Stimulated activated CD4-positive, alpha-beta T cell treated with anti-CD3 and anti-CD28 coated beads, TNF-alpha, amount 100 ng/mL, for 1 hour (primary cell): ENCODE data around the gene ARSG.
A peak's percentile ranks its signal among the peaks of the same experiment; 100 is the strongest.
"Not testable (repeated sequence)": the region's sequence is repeated elsewhere in the genome, so short reads cannot be mapped to it uniquely, and the experiment has no call there.

Experiments used
- DNase-seq, 3 donors: peaks; one replicate each; pipeline ENCODE4 v3.0.0-alpha.2; 2020; ENCODE audit warnings: low read depth in 3 of 3, low spot score in 1 of 3

Gene ARSG

GRCh38 chr17:68302666-68303065, 11.4 kb downstream of the ARSG start:
- no peak for DNase-seq

DNA sequence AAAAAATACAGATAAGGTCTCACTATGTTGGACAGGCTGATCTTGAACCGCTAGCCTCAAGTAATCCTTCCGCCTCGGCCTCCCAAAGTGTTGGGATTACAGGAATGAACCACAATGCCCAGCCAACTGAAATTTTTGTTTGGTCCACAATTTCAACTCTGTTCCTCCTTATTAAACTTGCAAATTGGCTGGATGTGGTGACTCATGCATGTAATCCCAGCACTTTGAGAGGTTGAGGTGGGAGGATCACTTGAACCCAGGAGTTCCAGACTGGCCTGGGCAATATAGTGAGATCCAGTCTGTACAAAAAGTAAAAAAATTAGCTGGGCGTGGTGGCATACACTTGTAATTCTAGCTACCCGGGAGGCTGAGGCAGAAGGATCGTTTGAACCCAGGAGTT, 13.4 kb downstream of the ARSG start:
- DNase-seq, result no peak

- no peak for DNase-seq
Observed at GRCh38 chr17:68305142-68305541, 13.8 kb downstream of the ARSG start.

DNA sequence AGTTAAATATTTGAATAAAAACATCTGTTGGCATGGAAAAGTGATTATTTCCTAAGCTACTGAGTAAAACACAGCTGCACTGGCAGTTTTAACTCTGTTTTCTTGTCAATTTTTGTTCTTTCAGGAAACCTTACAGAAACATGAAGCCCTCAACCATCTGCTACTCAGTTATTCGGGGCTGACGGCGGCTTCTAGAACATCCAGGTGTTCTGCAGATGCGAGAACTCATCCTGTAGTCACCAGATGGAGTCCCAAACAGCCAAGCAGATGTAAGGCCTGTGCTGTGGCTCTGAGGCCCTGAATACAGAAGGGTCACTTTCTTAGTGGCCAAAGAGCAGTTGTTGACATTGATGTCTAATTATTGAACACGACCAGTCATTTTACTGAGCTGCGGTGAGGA, 15.5 kb downstream of the ARSG start:
- DNase-seq, result no peak

DNA sequence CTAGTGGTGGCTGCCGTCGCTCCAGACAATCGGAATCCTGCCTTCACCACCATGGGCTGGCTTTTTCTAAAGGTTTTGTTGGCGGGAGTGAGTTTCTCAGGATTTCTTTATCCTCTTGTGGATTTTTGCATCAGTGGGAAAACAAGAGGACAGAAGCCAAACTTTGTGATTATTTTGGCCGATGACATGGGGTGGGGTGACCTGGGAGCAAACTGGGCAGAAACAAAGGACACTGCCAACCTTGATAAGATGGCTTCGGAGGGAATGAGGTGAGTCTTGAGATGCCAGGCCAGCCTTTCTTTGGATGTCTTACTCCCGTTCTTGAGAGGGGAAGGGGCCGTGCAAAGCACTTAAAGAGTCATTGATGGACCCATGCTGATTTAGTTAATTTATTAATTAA, 16.1 kb downstream of the ARSG start:
- DNase-seq, result no peak

- not testable (repeated sequence) for DNase-seq
Observed at GRCh38 chr17:68308486-68308885, 17.2 kb downstream of the ARSG start.

- not testable (repeated sequence) for DNase-seq
Observed at GRCh38 chr17:68309066-68309670, 17.9 kb downstream of the ARSG start.

DNA sequence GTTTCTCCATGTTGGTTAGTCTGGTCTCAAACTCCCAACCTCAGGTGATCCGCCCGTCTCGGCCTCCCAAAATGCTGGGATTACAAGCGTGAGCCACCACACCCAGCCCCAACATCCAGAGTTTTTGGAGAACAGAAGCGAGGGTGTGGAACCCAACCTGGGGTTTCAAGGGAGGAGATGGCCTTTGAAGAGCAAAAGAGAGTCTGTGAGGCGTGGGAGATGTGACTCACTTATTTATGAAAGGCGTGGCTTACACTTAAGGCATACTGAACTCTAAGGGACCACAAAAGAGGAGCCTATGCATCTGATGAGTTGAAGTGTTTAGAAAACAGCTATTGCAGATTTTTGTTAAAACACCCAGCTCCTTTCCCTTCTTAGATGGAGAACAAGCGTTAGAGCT, 18.9 kb downstream of the ARSG start:
- DNase-seq, result peak in 1 of 3 donors; percentile 22

DNA sequence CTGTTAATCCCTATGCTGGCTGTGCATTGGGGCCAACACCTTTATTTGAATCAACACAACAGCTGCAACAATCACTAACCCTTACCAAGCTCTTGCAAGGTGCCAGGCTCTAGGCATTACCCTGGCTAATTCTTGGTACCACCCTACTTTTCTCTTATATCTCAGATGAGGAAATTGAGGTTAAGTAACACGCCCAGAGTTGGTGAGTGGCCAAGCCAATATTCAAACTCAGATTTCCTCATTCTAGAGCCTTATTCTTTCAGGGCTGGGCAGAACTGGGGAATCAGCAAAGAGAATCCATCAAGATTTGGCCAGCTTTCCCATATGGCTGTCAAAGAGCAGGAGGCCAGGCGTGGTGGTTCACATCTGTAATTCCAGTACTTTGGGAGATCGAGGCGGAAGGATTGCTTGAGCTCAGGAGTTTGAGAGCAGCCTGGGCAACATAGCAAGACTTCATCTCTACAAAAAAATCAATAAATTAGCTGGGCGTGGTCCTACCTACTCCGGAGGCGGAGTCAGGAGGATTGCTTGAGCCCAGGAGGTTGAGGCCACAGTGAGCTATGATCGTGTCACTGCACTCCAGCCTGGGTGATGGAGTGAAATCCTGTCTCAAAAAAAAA, 23.7 kb downstream of the ARSG start:
- DNase-seq, result no peak

GRCh38 chr17:68315930-68316329, 24.6 kb downstream of the ARSG start:
- DNase-seq, result no peak

GRCh38 chr17:68317458-68317857, 26.2 kb downstream of the ARSG start:
- DNase-seq, result no peak

DNA sequence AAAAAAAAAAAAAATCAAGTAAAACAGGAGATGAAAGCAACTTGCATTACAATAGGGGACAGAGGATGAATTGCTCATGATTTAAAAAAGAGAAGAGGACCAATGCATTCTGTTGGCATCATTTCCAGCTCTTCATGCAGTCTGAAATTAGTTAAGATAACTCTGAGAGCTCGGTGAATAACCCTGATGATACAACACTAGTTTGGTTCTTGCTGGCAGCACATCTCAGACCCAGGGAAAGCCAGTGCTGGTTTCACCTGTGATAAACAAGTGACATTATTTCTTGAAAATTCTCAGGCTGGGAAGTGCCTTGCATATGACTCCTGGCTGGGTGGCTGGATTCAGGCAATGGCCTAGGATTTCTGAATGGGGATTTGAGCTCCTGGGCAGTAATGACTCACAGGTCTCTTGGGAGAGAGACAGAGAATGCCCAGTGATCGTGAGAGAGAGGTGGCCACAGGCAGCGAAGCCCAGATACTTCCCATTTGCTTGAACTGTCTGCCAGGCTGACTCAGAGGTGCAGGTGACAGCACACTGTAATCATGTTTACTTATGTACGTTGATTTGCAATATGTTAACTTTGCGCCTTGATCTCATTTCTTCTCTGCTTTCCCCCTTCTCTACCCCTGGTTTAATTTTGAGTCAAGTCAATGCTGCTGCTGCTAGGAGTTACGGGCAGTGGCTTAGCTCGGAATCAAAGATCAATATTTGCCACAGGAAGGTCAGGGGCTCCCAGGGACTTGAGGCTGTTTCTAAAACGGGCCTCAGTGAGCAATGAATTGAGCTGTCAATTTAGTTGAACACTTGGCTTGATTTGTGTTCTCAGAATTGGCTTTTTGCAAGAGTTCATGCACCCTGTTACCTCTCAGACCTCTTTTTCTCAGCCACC, 27.1 kb downstream of the ARSG start:
- DNase-seq, result no peak

DNA sequence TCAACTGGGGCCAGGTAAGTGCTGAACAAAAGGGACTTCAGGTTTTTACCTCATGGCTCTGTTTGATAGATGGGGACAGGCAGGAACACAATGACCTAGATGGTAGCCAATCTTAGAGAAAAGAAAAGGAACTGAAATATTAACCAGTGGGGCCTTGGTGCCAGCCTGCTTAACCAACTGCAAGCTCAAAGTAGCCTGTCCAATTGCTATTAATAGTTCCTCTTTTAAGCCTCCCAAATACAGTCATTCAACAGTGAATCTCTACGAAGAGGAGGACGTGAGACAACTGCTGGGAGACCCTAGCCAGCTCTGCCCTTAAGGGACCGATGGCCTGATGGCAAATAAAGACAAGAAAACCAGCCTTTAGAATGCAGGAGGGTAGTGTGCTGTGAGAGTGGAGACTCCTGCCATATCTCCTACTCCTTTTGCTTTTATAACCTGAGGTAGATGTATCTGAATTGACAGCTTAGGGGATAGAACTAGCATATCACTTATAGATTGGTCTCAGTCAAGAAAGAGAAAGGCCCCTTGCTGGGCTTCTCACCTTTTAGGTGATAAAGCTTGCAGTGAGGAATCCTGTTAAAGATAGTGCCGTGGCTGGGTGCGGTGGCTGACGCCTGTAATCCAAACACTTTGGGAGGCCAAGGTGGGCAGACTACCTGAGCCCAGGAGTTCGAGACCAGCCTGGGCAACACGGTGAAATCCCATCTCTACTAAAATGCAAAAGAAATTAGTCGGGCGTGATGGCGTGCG, 28.3 kb downstream of the ARSG start:
- DNase-seq, result no peak

DNA sequence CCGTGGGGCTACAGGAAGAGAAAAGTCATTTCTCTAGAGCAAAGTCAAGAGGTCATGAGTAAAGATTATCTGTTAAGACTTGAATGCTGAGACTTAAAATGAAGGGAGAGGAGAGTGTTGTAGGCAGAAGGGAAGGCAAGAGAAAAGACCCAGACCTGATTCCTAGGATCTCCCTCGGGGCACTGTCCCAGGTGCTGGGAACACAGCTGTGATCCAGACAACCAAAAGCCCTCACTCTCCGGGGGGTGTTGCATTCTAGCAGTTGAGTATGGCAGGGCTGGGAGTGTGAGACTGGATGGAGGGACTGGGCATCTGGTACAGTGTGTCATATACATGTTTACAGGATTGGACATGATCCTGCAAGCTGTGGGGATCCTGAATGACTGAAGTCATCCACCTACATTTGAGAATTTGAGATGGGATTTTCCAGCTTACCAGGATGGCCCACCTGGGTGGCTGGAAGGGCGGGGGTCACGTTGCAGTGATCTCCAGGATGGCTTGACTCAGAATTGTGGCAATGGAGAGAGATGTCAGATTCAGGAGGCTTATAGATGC, 29.1 kb downstream of the ARSG start:
- DNase-seq, result no peak

DNA sequence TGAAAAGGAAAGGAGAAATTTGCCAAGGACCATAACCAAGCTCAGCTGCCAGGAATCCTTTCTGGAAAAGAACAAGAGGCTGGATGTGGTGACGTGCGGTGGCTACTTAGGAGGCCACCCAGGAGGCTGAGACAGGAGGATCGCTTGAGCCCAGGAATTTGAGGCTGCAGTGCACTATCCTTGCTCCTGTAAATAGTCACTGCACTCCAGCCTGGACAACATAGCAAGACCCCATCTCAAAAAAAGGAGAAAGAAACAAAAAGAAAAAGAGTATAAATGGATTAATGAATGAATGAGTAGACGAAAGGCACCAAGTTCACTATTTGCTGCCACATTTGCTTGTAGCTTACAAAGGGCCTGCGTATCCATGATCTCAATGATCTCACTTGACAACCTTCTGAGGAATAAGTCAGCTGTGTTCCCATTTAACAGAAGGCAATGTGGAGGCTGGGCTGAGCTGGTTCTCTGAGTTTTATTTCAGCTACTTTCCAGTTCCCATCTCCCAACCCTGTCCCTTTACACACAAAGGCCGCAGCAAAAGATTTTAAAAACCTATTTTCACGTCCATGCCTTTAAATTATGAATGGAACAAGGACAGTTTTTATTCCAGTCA, 29.8 kb downstream of the ARSG start:
- no peak for DNase-seq

DNA sequence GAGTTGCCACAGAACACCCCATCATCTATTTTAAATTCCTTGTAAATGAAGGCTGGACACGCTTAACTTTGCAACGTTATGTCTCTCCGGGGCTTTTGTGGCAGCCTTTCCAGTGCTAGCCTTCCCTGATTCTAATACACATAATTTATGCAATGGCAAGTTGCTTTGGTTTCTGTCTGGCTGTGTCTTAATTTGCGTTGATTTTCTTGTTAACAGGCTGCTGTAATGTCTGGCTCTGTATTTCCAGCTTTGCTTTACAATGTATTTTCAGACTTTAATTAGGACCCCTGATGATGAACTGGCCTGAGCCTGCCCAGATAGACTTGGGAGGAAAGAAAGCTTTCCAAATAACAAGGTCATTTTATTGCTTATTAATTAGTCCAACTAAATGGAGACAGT, 30.3 kb downstream of the ARSG start:
- no peak for DNase-seq

DNA sequence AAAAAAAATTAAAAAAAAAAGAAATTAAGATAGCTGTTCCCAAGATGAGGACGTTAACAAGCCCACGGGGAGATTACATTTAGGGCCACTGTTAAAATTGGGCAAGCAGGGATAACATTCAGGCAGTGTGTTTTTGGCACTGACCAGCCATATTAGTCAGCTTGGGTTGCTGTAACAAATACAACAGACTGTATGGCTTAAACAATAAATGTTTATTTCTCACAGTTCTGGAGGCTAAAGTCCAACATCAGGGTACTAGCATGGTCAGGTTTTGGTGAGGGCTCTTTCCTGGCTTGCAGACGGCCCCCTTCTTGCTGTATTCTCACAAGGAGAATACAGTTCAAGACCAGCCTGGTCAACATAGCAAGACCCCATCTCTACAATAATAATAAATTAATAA, 31.3 kb downstream of the ARSG start:
- no peak for DNase-seq

- no peak for DNase-seq
Observed at GRCh38 chr17:68324114-68324513, 32.8 kb downstream of the ARSG start.

DNA sequence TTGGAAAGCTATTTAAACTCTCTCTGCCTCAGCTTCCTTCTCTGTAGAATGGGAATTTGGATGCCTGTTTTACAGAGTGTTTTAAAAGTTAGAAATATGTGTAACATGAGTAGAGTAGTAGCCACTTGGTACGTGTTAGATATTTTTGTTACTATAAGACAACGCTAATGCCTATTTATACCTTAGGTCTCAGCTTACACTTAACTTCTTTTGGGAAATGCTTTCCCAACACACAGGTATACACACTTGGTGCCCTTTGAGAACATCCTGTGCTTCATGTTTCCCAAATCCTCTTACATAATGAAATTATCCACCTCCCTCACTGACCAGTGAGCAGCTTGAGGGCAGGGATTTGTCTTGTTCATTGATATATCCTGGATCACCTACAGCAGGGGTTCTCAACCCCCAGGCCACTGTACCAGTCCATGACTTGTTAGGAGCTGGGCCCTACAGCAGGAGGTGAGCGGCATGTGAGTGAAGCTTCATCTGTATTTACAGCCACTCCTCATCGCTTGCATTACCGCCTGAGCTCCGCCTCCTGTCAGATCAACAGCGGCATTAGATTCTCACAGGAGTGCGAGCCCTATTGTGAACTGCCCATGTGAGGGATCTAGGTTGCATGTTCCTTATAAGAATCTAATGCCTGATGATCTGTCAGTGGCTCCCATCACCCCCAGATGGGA, 33.5 kb downstream of the ARSG start:
- DNase-seq, result no peak

DNA sequence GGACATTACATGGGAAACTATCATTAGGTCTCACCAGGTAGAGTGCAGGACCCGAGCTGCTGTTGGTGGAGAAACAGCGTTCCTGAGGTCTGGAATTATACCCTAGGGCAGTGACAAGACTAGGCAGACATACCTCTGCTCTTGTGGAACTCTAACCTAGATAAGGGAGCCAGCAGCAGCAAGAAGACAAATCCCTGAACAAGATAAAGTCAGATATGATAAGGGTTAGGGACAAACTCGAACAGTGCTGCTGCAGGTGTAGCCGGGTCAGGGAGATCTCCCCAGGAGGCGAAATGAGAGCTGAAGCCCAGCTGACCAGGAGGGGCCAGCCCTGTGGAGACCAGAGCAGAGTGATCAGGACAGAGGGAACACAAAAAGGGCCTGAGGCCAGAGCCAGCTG, 34.7 kb downstream of the ARSG start:
- DNase-seq, result no peak
